Peyer's patch (tissue), 4 donors: Measurements from ENCODE around the gene OBSCN. TPM values are rescaled to one million over a fixed set of nuclear protein-coding genes. Genes with fewer than 3 reads are reported as not detected.
"Not testable (repeated sequence)": the region's sequence is repeated elsewhere in the genome, so short reads cannot be mapped to it uniquely, and the experiment has no call there.

Experiments used
- DNase-seq, 3 donors: peaks; one replicate each; pipeline ENCODE4 v3.0.0-alpha.2; 2017 to 2019
- H3K27ac ChIP-seq, 4 donors: fragments of 200-600 bp; sonication (generic); one replicate each; pipeline ENCODE4 v1.5.1; 2016 to 2019
- H3K27me3 ChIP-seq, 2 donors: fragments of 200-600 bp; sonication (generic); one replicate each; pipeline ENCODE4 v1.5.1; 2019
- H3K36me3 ChIP-seq, 3 donors: fragments of 200-600 bp; sonication (generic); one replicate each; pipeline ENCODE4 v1.5.1; 2016 to 2019
- H3K4me1 ChIP-seq, 4 donors: fragments of 200-600 bp; sonication (generic); one replicate each; pipeline ENCODE4 v1.5.1; 2016 to 2019
- H3K4me3 ChIP-seq, 4 donors: fragments of 200-600 bp; sonication (generic); 1 replicate in 3 of 4; 2 replicates in 1 of 4; pipeline ENCODE4 v1.5.1; 2016 to 2019; ENCODE audit warnings: mild to moderate bottlenecking in 1 of 4
- H3K9me3 ChIP-seq, 4 donors: fragments of 200-600 bp; sonication (generic); one replicate each; pipeline ENCODE4 v1.5.1; 2016 to 2019; ENCODE audit warnings: mild to moderate bottlenecking in 1 of 4
- CTCF ChIP-seq, 6 experiments: fragments of 450-650 bp in 4 of 6; fragments of 200-600 bp in 2 of 6; sonication (generic) in 1 of 6; IDR thresholded peaks; one replicate each; pipeline ENCODE4 v1.5.1; 2017 to 2019; ENCODE audit warnings: antibody characterized with exemption in 6 of 6, mild to moderate bottlenecking in 3 of 6, moderate library complexity in 1 of 6
- POLR2A ChIP-seq, 2 donors: fragments of 450-650 bp; IDR thresholded peaks; one replicate each; pipeline ENCODE4 v1.5.1; 2017; ENCODE audit warnings: antibody characterized with exemption in 2 of 2, mild to moderate bottlenecking in 2 of 2, moderate library complexity in 2 of 2
- total RNA-seq, 4 donors: library from RNA; depleted of rRNA; stranded (reverse); fragments of >200 nt; gene quantifications; one replicate each; pipeline ENCODE4 v1.1.0, GENCODE V29; 2016

OBSCN gene
- total RNA-seq, 4 donors from 2014 or later: 5.8 to 136 (median 34.4) TPM

DNA sequence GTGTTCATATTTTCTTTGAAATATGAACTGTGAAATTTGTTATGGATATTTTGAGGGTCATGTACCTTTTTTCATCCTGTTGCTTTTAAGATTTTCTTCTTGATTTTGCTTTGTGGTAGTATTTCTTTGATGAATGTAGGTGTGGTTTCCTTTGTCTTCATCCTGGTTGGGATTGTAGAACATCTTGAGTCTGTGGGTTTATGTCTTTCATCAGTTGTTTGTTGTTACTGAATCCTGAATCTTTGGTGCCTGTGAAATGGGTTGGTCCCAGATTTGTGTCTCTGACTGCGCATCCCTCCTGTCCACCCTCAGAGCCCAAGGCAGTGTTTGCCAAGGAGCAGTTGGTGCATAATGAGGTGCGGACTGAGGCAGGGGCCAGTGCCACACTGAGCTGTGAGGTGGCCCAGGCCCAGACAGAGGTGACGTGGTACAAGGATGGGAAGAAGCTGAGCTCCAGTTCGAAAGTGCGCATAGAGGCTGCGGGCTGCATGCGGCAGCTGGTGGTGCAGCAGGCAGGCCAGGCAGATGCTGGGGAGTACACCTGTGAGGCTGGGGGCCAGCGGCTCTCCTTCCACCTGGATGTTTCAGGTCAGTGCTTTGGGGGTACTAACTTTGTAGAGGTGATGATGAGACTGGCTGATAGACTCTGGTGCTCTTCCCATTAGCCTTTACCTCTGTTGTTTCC is 38.5 kb downstream of the OBSCN start:
- no peaks in the 10 kb centered on the region for H3K27me3 ChIP-seq
- H3K4me3 ChIP-seq: no peak overlapping the region
- DNase-seq: no peak
- peaks cover 0 to 17% (median 0%) of the 10 kb centered on the region in 4 donors for H3K9me3 ChIP-seq
- H3K4me1 ChIP-seq: no peaks in the 10 kb centered on the region
- no peak overlapping the region for H3K27ac ChIP-seq
- H3K36me3 ChIP-seq: peaks cover 0 to 4% (median 0%) of the 10 kb centered on the region in 3 donors
- TF ChIP-seq CTCF (IDR thresholded peaks at IDR 0.05): no peak
- no peak for TF ChIP-seq POLR2A (IDR thresholded peaks at IDR 0.05)

DNA sequence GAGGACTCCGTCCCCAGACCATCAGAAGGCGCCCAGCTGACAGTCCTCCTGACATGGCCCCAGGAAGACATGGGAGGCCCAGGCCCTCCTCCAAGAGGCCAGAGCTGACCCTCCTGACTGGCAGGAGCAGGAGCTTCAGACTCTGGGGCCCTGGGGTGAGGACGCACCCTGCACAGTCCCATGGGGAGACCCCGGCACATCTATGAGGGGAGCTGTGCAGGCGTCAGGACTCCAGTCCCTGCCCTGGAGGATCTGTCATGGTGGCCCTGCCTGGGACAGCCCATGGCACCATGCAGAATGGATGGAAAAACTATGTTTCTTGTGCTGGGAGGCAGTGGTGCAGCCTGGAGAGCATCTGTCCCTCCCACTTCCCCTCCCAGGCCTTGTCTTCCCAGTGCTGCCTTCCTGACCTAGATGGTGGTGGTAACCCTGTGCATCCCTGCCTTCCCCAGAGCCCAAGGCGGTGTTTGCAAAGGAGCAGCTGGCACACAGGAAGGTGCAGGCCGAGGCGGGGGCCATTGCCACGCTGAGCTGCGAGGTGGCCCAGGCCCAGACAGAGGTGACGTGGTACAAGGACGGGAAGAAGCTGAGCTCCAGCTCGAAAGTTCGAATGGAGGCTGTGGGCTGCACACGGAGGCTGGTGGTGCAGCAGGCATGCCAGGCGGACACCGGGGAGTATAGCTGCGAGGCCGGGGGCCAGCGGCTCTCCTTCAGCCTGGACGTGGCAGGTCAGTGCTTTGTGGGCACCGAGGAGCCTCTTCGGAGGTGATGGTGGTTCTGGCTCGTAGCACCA is 41.9 kb downstream of the OBSCN start:
- Histone ChIP-seq H3K4me3 (no peak overlapping the region), H3K27me3 (no peaks in the 10 kb centered on the region), H3K27ac (no peak overlapping the region), H3K36me3 (peaks cover 0 to 4% (median 0%) of the 10 kb centered on the region in 3 donors), H3K4me1 (no peaks in the 10 kb centered on the region), H3K9me3 (no peaks in the 10 kb centered on the region)
- TF ChIP-seq CTCF (IDR thresholded peaks at IDR 0.05): no peak
- TF ChIP-seq POLR2A (IDR thresholded peaks at IDR 0.05): no peak
- no peak for DNase-seq

DNA sequence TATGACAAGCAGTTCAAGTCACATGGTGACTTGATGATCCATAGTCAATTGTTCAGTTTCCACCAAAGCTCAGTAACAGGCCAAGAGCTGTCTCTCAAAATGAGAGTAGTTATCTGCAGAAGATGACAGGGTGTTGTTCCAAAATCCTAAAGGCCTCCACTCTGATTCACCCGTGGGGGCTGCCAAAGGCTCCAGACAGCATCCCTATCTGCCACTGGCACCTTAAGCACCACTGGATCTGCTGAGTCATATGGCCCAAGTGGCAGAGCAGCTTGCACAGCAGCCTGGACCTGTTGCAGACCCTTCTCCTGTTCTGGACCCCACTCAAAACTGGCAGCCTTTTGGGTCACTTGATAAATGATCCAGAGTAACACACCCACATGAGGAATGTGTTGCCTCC is 44.6 kb downstream of the OBSCN start:
- DNase-seq, H3K36me3 ChIP-seq, H3K4me1 ChIP-seq, H3K27ac ChIP-seq, H3K9me3 ChIP-seq, H3K27me3 ChIP-seq, H3K4me3 ChIP-seq: not testable (repeated sequence)

GRCh38 chr1:228256626-228257375 is 49.0 kb downstream of the OBSCN start:
- Histone ChIP-seq H3K27me3 (no peaks in the 10 kb centered on the region), H3K27ac (no peak overlapping the region), H3K4me3 (no peak overlapping the region), H3K9me3 (peaks cover 0 to 6% (median 0%) of the 10 kb centered on the region in 4 donors), H3K36me3 (no peaks in the 10 kb centered on the region), H3K4me1 (no peaks in the 10 kb centered on the region)
- no peak for DNase-seq
- TF ChIP-seq POLR2A (IDR thresholded peaks at IDR 0.05) (no peak), CTCF (IDR thresholded peaks at IDR 0.05) (no peak)

DNA sequence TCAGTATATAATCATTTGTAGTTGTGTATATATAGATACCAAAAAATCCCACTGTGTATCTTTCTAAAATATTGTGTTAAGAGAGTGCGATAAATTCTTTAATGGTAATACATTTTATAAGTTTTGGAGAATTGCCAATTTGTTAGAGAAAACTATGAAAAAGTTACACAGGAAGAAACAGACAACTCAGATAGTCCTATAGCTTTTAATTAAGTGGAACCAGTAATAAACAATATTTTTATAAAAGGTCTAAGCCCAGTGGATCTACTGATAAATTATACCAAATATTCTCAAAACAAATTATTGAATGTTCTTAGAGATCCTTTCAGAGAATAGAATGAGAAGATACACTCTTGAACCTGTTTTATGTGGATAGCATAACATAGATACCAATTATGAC is 50.6 kb downstream of the OBSCN start:
- Histone ChIP-seq H3K36me3 (no peaks in the 10 kb centered on the region), H3K27me3 (no peaks in the 10 kb centered on the region), H3K4me3 (no peak overlapping the region), H3K27ac (no peak overlapping the region), H3K9me3 (peaks cover 0 to 10% (median 0%) of the 10 kb centered on the region in 4 donors), H3K4me1 (no peaks in the 10 kb centered on the region)
- DNase-seq: no peak
- TF ChIP-seq CTCF (IDR thresholded peaks at IDR 0.05): no peak
